PC-3 (cell line): ENCODE measurements around the gene TCEA3. TPM values are rescaled to one million over a fixed set of nuclear protein-coding genes. Genes with fewer than 3 reads are reported as not detected.

Experiments
- ATAC-seq: fragments of 200-7000 bp; cut with Tn5 transposase; 2 replicates; pipeline ENCODE4 v1.9.1; 2020; ENCODE audit warnings: mild to moderate bottlenecking, moderate library complexity
- BruUV-seq: library from RNA; stranded (reverse); fragments of 400-500 nt; replicated peaks from 2 replicates; lab custom pipeline; 2021; lab: Mats Ljungman, UMichigan
- CTCF ChIA-PET: fragments of 300-600 bp; sonication (Branson Sonifier 250); formaldehyde crosslinking; loops from one replicate; lab custom pipeline; 2022; ENCODE audit warnings: antibody characterized with exemption; lab: Charles Lee
- POLR2A ChIA-PET: fragments of 300-600 bp; sonication (Branson Sonifier 250); formaldehyde crosslinking; loops from one replicate; lab custom pipeline; 2022; ENCODE audit warnings: antibody characterized with exemption; ENCODE audit not compliant: unreplicated experiment; lab: Charles Lee
- DNase-seq: peaks from one replicate; pipeline ENCODE4 v3.0.0-alpha.2; 2015
- H2AFZ ChIP-seq: fragments of 300-600 bp; sonication (generic); 2 replicates; pipeline ENCODE4 v1.6.0; 2016; ENCODE audit warnings: antibody characterized with exemption, low read length
- H3F3A ChIP-seq: fragments of 300-600 bp; sonication (generic); one replicate; pipeline ENCODE4 v1.6.0; 2017; ENCODE audit warnings: antibody characterized with exemption, low read length, control low read depth, mild to moderate bottlenecking; ENCODE audit not compliant: unreplicated experiment
- H3K27ac ChIP-seq: fragments of 300-600 bp; sonication (generic); 2 replicates; pipeline ENCODE4 v1.5.1; 2016; ENCODE audit warnings: mild to moderate bottlenecking, low read length
- H3K27me3 ChIP-seq: fragments of 300-600 bp; sonication (generic); 2 replicates; pipeline ENCODE4 v1.6.1; 2016; ENCODE audit warnings: low read length, mixed read lengths
- H3K36me3 ChIP-seq: fragments of 300-600 bp; sonication (generic); 2 replicates; pipeline ENCODE4 v1.6.1; 2016; ENCODE audit warnings: low read depth, mixed run types, low read length, mixed read lengths
- H3K4me1 ChIP-seq: fragments of 300-600 bp; sonication (generic); 2 replicates; pipeline ENCODE4 v1.5.1; 2016; ENCODE audit warnings: low read length; ENCODE audit not compliant: insufficient read depth
- H3K4me2 ChIP-seq: fragments of 300-600 bp; sonication (generic); 2 replicates; pipeline ENCODE4 v1.6.0; 2016; ENCODE audit warnings: low read length
- H3K4me3 ChIP-seq: fragments of 300-600 bp; sonication (generic); 2 replicates; pipeline ENCODE4 v1.5.1; 2016; ENCODE audit warnings: mild to moderate bottlenecking, low read length, mixed read lengths
- H3K79me2 ChIP-seq: fragments of 300-600 bp; sonication (generic); 2 replicates; pipeline ENCODE4 v1.6.1; 2017; ENCODE audit warnings: low read length, mixed read lengths
- H3K9ac ChIP-seq: fragments of 300-600 bp; sonication (generic); 2 replicates; pipeline ENCODE4 v1.6.0; 2016; ENCODE audit warnings: mild to moderate bottlenecking, low read length
- H3K9me2 ChIP-seq: fragments of 300-600 bp; sonication (generic); replicated peaks from 2 replicates; pipeline ENCODE4 v1.6.1; 2016; ENCODE audit warnings: mixed run types, low read length, mixed read lengths
- H3K9me3 ChIP-seq: fragments of 300-600 bp; sonication (generic); 2 replicates; pipeline ENCODE4 v1.6.1; 2016; ENCODE audit warnings: low read length, mixed read lengths
- H4K20me1 ChIP-seq: fragments of 300-600 bp; sonication (generic); 2 replicates; pipeline ENCODE4 v1.6.1; 2016; ENCODE audit warnings: low read length, mixed read lengths
- EZH2 ChIP-seq: fragments of 300-600 bp; sonication (generic); IDR thresholded peaks from one replicate; pipeline ENCODE4 v1.6.1; 2017; ENCODE audit warnings: antibody characterized with exemption, mild to moderate bottlenecking, low read length; ENCODE audit not compliant: unreplicated experiment
- EZH2phosphoT487 ChIP-seq: fragments of 300-600 bp; sonication (generic); IDR thresholded peaks from 2 replicates; pipeline ENCODE4 v1.6.1; 2018; ENCODE audit warnings: mild to moderate bottlenecking, antibody characterized with exemption, low read length, borderline replicate concordance
- intact Hi-C: fragments of 100-400 bp; cut with micrococcal nuclease; formaldehyde crosslinking; loops from 2 replicates; pipeline ENCODE4 v1.9.0; 2023
- total RNA-seq: library from RNA; depleted of rRNA; stranded (reverse); fragments of >200 nt; gene quantifications from 2 replicates; pipeline ENCODE4 v1.2.3, GENCODE V29; 2014
- TF ChIP-seq, protein P1 (sequence below): fragments of 300-600 bp; sonication (generic); conservative IDR thresholded peaks from 2 replicates; pipeline ENCODE4 v1.5.1; 2017; ENCODE audit warnings: antibody characterized with exemption, low read depth, mild to moderate bottlenecking, low read length

Gene TCEA3
- total RNA-seq, 1 experiment from 2014 or later = 23.6 TPM

GRCh38 chr1:23366598-23366997 is 58.0 kb downstream of the TCEA3 start:
- no TSS peak for BruUV-seq
- intact Hi-C loops = no loop called here
- Histone ChIP-seq H3K27ac (peak overlapping the region; percentile 66), H3K9me2 (no peaks in the 10 kb centered on the region), H2AFZ (0 out of 2 replicates have a peak overlapping the region, but pooled peaks have one; percentile 9), H3K9me3 (peaks cover 30% of the 10 kb centered on the region), H3K36me3 (peaks cover 41% of the 10 kb centered on the region), H3K79me2 (peaks cover 54% of the 10 kb centered on the region), H3K4me1 (peaks cover 26% of the 10 kb centered on the region), H3K27me3 (no peaks in the 10 kb centered on the region), H3K4me3 (peak overlapping the region; percentile 93), H4K20me1 (no peaks in the 10 kb centered on the region), H3K4me2 (peak overlapping the region; percentile 100), H3F3A (no peaks in the 10 kb centered on the region), H3K9ac (peak overlapping the region; percentile 94)
- CTCF ChIA-PET = interaction anchor here (3.4 kb wide), 1 partner anchor 37 kb away, joined by 13 read pairs; no protein-coding TSS in a partner anchor
- TF ChIP-seq EZH2phosphoT487 (no peak), EZH2 (no peak)
- TF ChIP-seq, protein P1, sequence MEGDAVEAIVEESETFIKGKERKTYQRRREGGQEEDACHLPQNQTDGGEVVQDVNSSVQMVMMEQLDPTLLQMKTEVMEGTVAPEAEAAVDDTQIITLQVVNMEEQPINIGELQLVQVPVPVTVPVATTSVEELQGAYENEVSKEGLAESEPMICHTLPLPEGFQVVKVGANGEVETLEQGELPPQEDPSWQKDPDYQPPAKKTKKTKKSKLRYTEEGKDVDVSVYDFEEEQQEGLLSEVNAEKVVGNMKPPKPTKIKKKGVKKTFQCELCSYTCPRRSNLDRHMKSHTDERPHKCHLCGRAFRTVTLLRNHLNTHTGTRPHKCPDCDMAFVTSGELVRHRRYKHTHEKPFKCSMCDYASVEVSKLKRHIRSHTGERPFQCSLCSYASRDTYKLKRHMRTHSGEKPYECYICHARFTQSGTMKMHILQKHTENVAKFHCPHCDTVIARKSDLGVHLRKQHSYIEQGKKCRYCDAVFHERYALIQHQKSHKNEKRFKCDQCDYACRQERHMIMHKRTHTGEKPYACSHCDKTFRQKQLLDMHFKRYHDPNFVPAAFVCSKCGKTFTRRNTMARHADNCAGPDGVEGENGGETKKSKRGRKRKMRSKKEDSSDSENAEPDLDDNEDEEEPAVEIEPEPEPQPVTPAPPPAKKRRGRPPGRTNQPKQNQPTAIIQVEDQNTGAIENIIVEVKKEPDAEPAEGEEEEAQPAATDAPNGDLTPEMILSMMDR = no peak
- POLR2A ChIA-PET = interaction anchor here (0.5 to 0.6 kb wide), 2 partner anchors 22 to 1378 kb away, joined by 4 to 8 read pairs; partner anchors contain the start of gene HNRNPR
- ATAC-seq (no peak), DNase-seq (peak; percentile 82)

- H3F3A ChIP-seq = no peaks in the 10 kb centered on the region
- TF ChIP-seq EZH2 (no peak), EZH2phosphoT487 (no peak)
- TF ChIP-seq, protein P1 = no peak
- BruUV-seq = no TSS peak
- intact Hi-C loops = no loop called here
- H3K9me3 ChIP-seq = peaks cover 35% of the 10 kb centered on the region
- H3K9me2 ChIP-seq = no peaks in the 10 kb centered on the region
- H3K27ac ChIP-seq = no peak overlapping the region; the same call in 1 of the 2 replicates
- peaks cover 54% of the 10 kb centered on the region for H3K79me2 ChIP-seq
- H3K9ac ChIP-seq = no peak overlapping the region
- ATAC-seq = no peak
- DNase-seq = no peak
- peaks cover 46% of the 10 kb centered on the region for H3K36me3 ChIP-seq
- ChIA-PET POLR2A (interaction anchor here (0.6 kb wide), 1 partner anchor 1379 kb away, joined by 4 read pairs; no protein-coding TSS in a partner anchor), CTCF (no interaction called here)
- H2AFZ ChIP-seq = no peak overlapping the region
- H3K4me3 ChIP-seq = peak overlapping the region; percentile 93
- peaks cover 24% of the 10 kb centered on the region for H3K4me1 ChIP-seq
- peak overlapping the region; percentile 100 for H3K4me2 ChIP-seq
- no peaks in the 10 kb centered on the region for H4K20me1 ChIP-seq
- H3K27me3 ChIP-seq = no peaks in the 10 kb centered on the region
Observed at GRCh38 chr1:23366146-23366545, 58.4 kb downstream of the TCEA3 start.

GRCh38 chr1:23362218-23362713 is 62.3 kb downstream of the TCEA3 start:
- CTCF ChIA-PET = no interaction called here
- H3K9ac ChIP-seq = no peak overlapping the region
- no peak for ATAC-seq
- TF ChIP-seq, protein P1 = no peak
- no peak for DNase-seq
- no TSS peak for BruUV-seq
- H4K20me1 ChIP-seq = no peaks in the 10 kb centered on the region
- peaks cover 11% of the 10 kb centered on the region; the same call in 1 of the 2 replicates for H3K4me1 ChIP-seq
- H3K9me2 ChIP-seq = no peaks in the 10 kb centered on the region
- H3K79me2 ChIP-seq = peaks cover 23% of the 10 kb centered on the region
- H3F3A ChIP-seq = no peaks in the 10 kb centered on the region
- H3K27ac ChIP-seq = no peak overlapping the region
- peaks cover 64% of the 10 kb centered on the region for H3K36me3 ChIP-seq
- H2AFZ ChIP-seq = no peak overlapping the region
- intact Hi-C loops = no loop called here
- H3K9me3 ChIP-seq = peaks cover 47% of the 10 kb centered on the region
- no peaks in the 10 kb centered on the region for H3K27me3 ChIP-seq
- POLR2A ChIA-PET = no interaction called here
- H3K4me3 ChIP-seq = peak overlapping the region; percentile 15; the same call in 1 of the 2 replicates
- H3K4me2 ChIP-seq = no peak overlapping the region
